Large intestine (tissue), 3 donors: ENCODE results near the gene TATDN3. TPM values are rescaled to one million over a fixed set of nuclear protein-coding genes. Genes with fewer than 3 reads are reported as not detected.
"Not testable (repeated sequence)": the region's sequence is repeated elsewhere in the genome, so short reads cannot be mapped to it uniquely, and the experiment has no call there.

ENCODE experiments used
- DNase-seq, 2 donors: peaks; one replicate each; pipeline versions ENCODE4 v3.0.0 to v3.0.0-alpha.2; 2013
- H3K27ac ChIP-seq: one replicate; pipeline ENCODE4 v1.5.1; 2013; ENCODE audit warnings: low read length
- H3K27me3 ChIP-seq: 2 replicates; pipeline ENCODE4 v1.6.1; 2013; ENCODE audit warnings: low read length; ENCODE audit not compliant: control insufficient read depth, insufficient read depth
- H3K36me3 ChIP-seq: 2 replicates; pipeline ENCODE4 v1.6.1; 2013; ENCODE audit warnings: low read length; ENCODE audit not compliant: control insufficient read depth, insufficient read depth
- H3K4me1 ChIP-seq: one replicate; pipeline ENCODE4 v1.6.1; 2013; ENCODE audit warnings: low read length; ENCODE audit not compliant: control insufficient read depth, insufficient read depth
- H3K4me3 ChIP-seq: one replicate; pipeline ENCODE4 v1.5.1; 2013; ENCODE audit warnings: low read length
- H3K9me3 ChIP-seq: one replicate; pipeline ENCODE4 v1.6.1; 2013; ENCODE audit warnings: mild to moderate bottlenecking, low read depth, low read length, moderate library complexity; ENCODE audit not compliant: control insufficient read depth
- WGBS: methylation state at CpG from one replicate; pipeline ENCODE4 v1.1.5; 2013; ENCODE audit warnings: low lambda C conversion rate; ENCODE audit not compliant: insufficient coverage; 5-methylcytosine and 5-hydroxymethylcytosine counted together
- polyA plus RNA-seq: library from polyadenylated mRNA; unstranded; fragments of 120-200 nt; gene quantifications from one replicate; pipeline ENCODE4 v1.2.1, GENCODE V29; 2013

Gene TATDN3
- polyA plus RNA-seq, 1 donor: 7.8 TPM

DNA sequence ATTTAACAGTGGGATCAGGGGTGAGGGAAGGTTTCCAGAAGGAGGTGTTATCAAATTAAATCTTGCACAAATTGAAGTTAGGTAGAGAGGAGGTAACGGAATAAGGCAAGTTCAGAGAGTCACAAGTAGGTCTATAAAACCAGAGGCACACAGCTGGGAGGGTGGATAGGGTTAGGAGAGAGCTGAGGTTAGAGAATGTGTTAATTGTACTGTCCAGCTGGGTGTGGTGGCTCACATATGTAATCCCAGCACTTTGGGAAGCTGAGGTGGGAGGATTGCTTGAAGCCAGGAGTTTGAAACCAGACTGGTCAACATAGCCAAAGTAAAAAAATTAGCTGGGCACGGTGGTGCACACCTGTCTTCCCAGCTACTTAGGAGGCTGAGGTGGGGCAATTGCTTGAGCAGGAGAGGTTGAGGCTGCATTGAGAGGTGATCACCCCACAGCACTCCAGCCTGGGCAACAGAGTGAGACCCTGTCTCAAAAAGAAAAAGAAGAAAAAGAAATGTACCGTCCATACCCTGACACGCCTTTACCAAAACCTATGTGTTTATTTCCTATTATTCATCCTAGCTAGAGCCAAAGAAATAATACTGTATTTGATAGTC lies 35.6 kb downstream of the TATDN3 start:
- WGBS: 100% methylated on average over 1 of the region's 4 CpGs
- H3K4me1 ChIP-seq: peaks cover 21% of the 10 kb centered on the region
- H3K36me3 ChIP-seq: no peaks in the 10 kb centered on the region
- H3K4me3 ChIP-seq: no peak overlapping the region
- H3K27ac ChIP-seq: peak overlapping the region; percentile 82
- H3K9me3 ChIP-seq: peaks cover 27% of the 10 kb centered on the region
- DNase-seq: no peak
- H3K27me3 ChIP-seq: no peaks in the 10 kb centered on the region

DNA sequence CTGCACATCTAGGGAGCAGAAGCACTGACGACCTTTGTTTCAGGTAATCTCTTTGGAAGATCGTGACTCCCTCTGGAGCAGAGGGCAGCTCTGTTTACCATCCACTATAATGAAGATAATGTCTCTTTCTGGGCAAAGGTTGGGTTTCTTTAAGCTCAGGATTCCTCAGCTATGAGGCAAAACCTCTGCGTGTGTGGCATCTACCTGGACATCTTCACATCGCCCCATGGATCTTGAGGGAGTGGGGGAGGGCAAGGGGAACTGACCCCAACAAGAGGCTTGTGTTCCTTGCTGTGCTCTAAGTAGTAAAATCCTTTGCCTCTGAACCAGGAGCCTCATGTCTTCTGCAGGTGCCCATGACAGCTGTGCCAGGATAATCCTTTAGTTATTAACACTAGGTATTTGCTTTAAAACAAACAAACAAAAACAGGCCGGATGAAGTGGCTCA lies 36.2 kb downstream of the TATDN3 start:
- H3K4me1 ChIP-seq: peaks cover 25% of the 10 kb centered on the region
- peak; percentile 84 to 93 for DNase-seq
- H3K27ac ChIP-seq: peak overlapping the region; percentile 82
- no peak overlapping the region for H3K4me3 ChIP-seq
- WGBS: no CpG with 5 or more reads among the region's 5 CpGs
- H3K9me3 ChIP-seq: peaks cover 27% of the 10 kb centered on the region
- H3K27me3 ChIP-seq: no peaks in the 10 kb centered on the region
- no peaks in the 10 kb centered on the region for H3K36me3 ChIP-seq

DNA sequence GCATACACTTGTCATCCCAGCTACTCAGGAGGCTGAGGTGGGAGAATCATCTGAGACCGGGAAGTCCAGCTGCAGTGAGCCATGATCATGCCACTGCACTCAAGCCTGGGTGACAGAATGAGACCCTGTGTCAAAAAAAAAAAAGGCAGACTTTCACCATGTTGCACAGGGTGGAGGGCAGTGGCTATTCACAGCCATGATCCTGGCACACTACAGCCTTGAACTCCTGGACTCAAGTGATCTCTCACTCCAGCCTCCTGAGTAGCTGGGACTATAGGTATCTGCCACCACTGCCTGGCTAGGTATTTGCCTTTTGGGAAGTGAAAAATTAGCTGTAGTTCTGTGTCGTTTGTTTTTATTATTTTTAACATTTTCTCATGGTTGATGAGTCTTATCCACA lies 36.7 kb downstream of the TATDN3 start:
- Histone ChIP-seq H3K27ac (peak overlapping the region; percentile 77), H3K4me3 (no peak overlapping the region), H3K36me3 (no peaks in the 10 kb centered on the region), H3K9me3 (peaks cover 27% of the 10 kb centered on the region), H3K27me3 (no peaks in the 10 kb centered on the region), H3K4me1 (peaks cover 29% of the 10 kb centered on the region)
- no peak for DNase-seq
- 75% methylated on average over 1 of the region's 2 CpGs for WGBS

DNA sequence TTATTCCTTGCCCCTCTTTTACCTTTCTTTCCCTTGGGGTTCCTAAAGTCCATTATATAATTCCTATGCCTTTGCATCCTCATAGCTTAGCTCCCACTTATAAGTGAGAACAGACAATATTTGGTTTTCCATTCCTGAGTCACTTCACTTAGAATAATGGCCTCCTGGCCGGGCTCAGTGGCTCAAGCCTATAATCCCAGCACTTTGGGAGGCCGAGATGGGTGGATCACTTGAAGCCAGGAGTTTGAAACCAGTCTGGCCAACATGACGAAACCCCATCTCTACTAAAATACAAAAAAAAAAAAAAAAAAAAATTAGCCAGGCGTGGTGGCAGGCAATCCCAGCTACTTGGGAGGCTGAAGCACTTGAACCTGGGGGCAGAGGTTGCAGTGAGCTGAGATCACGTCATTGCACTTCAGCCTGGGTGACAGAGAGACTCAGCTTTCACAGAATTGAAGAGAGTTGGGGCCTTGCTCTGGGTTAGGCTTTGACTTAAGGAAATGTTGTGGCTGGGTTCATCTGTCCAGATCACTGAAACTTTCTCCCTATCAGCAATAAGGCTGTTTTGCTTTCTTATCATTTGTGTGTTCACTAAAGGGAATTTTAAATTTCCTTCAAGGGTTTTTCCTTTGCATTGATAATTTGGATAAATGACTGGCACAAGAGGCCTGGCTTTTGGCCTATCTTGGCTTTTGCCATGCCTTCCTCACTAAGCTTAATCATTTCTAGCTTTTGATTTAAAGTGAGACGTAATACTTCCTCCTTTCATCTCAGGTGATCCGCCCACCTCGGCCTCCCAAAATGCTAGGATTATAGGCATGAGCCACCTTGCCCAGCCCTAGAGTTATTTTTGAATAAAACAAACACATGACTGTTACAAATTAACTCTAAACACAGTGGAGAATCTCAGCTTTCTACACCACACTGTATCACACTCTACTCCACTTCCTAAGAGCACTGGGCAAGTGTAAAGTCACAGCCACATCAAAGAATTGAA lies 41.8 kb downstream of the TATDN3 start:
- H3K9me3 ChIP-seq, H3K27me3 ChIP-seq, H3K4me3 ChIP-seq, H3K36me3 ChIP-seq: not testable (repeated sequence)
- H3K27ac ChIP-seq: peak overlapping the region; percentile 83
- H3K4me1 ChIP-seq: peaks cover 26% of the 10 kb centered on the region
- DNase-seq: peak; percentile 88 to 93
- no CpG with 5 or more reads among the region's 8 CpGs for WGBS

DNA sequence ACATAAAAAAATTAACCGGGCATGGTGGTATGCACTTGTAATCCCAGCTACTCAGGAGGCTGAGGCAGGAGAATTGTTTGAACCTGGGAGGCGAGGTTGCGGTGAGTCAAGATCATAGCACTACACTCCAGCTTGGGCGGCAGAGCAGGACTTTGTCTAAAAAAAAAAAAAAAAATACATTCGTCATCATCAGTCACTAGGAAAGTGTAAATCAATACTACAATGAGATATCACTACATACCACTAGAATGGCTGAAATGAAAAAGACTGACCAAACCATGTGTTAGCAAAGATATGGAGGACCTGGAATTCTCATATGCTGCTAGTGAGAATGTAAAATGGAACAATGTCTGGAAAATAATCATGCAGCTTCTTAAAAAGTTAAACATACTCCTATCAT lies 46.5 kb downstream of the TATDN3 start:
- no peaks in the 10 kb centered on the region for H3K36me3 ChIP-seq
- no peaks in the 10 kb centered on the region for H3K27me3 ChIP-seq
- peaks cover 12% of the 10 kb centered on the region for H3K4me1 ChIP-seq
- no peak overlapping the region for H3K27ac ChIP-seq
- DNase-seq: no peak
- no peaks in the 10 kb centered on the region for H3K9me3 ChIP-seq
- H3K4me3 ChIP-seq: no peak overlapping the region
- WGBS: no CpG with 5 or more reads among the region's 5 CpGs

DNA sequence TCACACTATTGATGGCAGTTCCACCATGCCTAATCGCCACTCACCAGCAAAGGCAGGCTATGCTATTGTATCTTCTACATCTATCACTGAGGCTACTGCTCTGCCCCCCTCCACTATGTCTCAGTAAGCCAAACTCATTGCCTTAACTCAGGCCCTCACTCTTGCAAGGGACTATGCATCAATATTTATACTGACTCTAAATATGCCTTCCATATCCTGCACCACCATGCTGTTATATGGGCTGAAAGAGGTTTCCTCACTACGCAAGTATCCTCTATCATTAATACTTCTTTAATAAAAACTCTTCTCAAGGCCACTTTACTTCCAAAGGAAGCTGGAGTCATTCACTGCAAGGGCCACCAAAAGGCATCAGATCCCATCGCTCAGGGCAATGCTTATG lies 52.8 kb downstream of the TATDN3 start:
- not testable (repeated sequence) for H3K4me3 ChIP-seq, H3K36me3 ChIP-seq, H3K27me3 ChIP-seq, H3K9me3 ChIP-seq, H3K4me1 ChIP-seq, DNase-seq, H3K27ac ChIP-seq
- WGBS: 100% methylated on average over 1 of the region's 3 CpGs

DNA sequence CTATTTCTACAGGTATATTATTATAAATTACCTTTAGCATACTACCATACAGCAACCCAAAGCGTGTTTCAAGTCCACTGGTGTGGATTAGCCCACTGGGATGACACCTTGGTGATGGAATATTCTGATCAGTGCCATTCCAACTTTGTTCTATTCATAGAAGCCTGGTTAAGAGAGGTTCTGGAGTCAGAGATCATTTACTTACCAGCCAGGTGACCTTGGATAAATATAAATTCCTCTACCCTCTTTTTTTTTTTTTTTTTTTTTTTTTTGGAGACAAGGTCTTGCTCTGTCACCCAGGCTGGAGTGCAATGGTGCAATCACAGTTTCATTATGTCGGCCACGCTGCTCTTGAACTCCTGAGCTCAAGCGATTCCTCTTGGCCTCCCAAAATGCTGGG lies 55.9 kb downstream of the TATDN3 start, which contains the start of gene SPATA45:
TSS of gene SPATA45 (minus strand) at position 101 of the 400 bp plus-strand sequence. CDS start 11,500 bp downstream, outside the sequence.
- H3K9me3 ChIP-seq: no peaks in the 10 kb centered on the region
- H3K4me3 ChIP-seq: no peak within 1 kb of the TSS
- H3K27ac ChIP-seq: no peak within 1 kb of the TSS
- DNase-seq: no peak
- H3K4me1 ChIP-seq: no peaks in the 10 kb centered on the region
- H3K27me3 ChIP-seq: no peaks in the 10 kb centered on the region
- H3K36me3 ChIP-seq: no peaks in the 10 kb centered on the region
- WGBS: no CpG with 5 or more reads among the region's 4 CpGs

DNA sequence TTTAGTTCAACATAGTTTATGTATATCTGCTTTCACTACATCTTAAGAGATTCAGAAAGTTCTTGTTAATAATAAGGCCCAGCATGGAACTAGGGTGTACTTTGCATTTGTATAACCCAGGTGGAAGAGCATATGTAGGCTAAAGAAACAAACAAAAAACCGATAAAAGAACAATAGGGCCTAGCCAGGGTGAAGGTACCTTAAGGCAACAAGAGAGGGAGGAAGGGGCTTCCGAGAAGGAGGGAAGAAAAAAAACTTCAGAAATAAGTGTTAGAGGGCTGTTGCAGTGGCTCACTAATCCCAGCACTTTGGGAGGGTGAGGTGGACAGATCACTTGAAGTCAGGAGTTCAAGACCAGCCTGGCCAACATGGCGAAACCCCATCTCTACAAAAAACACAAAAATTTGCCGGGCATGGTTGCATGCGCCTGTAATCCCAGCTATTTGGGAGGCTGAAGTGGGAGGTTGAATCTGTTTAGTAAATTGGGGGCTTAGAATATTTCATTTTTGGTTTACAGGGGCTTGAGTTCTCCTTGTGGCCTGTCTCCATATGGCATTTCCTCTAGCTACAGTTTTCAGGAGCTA lies 60.5 kb downstream of the TATDN3 start:
- Histone ChIP-seq H3K36me3 (no peaks in the 10 kb centered on the region), H3K27ac (no peak overlapping the region), H3K9me3 (no peaks in the 10 kb centered on the region), H3K4me3 (no peak overlapping the region), H3K27me3 (no peaks in the 10 kb centered on the region), H3K4me1 (peaks cover 11% of the 10 kb centered on the region)
- WGBS: 79% methylated on average over 3 of the region's 5 CpGs
- no peak for DNase-seq

DNA sequence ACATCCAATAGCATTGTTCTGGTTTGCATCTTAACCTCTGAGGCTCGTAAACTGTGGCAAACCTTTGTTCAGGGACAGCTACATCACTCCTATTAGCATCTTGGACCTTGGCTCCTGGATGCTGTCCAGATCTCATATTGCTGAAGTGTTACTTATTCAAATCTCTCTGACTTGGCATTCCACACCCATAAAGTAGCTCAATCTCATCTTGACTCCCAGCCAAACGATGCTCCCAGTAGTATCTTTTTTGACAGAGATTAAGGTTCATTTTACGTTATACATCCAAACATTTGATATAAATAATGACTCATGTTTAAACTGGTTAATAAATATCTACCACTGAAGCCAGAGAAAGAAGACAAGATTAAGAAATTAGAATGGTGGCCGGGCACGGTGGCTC lies 62.0 kb downstream of the TATDN3 start:
- Histone ChIP-seq H3K36me3 (no peaks in the 10 kb centered on the region), H3K9me3 (no peaks in the 10 kb centered on the region), H3K27ac (peak overlapping the region; percentile 34), H3K27me3 (no peaks in the 10 kb centered on the region), H3K4me3 (no peak overlapping the region), H3K4me1 (peaks cover 12% of the 10 kb centered on the region)
- 17% methylated on average over 1 of the region's 5 CpGs for WGBS
- peak; percentile 92 to 97 for DNase-seq

DNA sequence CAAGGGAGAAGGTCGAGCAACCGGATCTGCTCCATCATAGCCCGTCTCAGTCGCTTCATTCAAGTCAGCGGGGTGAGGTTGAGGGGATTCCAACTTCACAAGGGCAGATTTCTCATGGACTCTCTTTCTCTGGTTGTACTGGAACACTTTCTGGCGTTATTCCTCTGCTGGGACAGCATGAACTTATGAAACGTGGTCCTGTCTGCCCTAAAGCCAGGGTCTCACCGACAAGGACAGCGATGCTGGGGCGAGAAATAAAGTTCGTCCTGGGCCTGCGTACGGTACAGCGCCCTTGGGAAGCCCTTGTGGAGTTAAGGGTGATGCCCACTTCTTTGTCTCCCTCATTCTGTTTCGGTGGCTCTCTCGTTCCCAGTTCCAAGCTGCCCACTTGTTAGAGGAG lies 65.1 kb downstream of the TATDN3 start:
- peak overlapping the region; percentile 93 for H3K27ac ChIP-seq
- H3K4me3 ChIP-seq: peak overlapping the region; percentile 95
- H3K9me3 ChIP-seq: no peaks in the 10 kb centered on the region
- DNase-seq: no peak
- no peaks in the 10 kb centered on the region for H3K27me3 ChIP-seq
- H3K4me1 ChIP-seq: peaks cover 22% of the 10 kb centered on the region
- WGBS: 100% methylated on average over 1 of the region's 16 CpGs
- H3K36me3 ChIP-seq: no peaks in the 10 kb centered on the region
